Heart left ventricle (tissue), 16 donors: ENCODE results near the gene ESYT2. TPM values are rescaled to one million over a fixed set of nuclear protein-coding genes. Genes with fewer than 3 reads are reported as not detected.

Source experiments
- ATAC-seq, 4 donors: fragments of 200-7000 bp; cut with Tn5 transposase; one replicate each; pipeline ENCODE4 v1.9.1; 2020 to 2022; ENCODE audit warnings: moderate library complexity in 4 of 4, mild to moderate bottlenecking in 3 of 4, moderate number of reproducible peaks in 1 of 4
- DNase-seq, 5 donors: peaks; one replicate each; pipeline ENCODE4 v3.0.0-alpha.2; 2020
- H3K27ac ChIP-seq, 12 donors: fragments of 200-600 bp; sonication (generic) in 4 of 12; one replicate each; pipeline versions ENCODE4 v1.5.0 to v1.8.0; 2016 to 2022; ENCODE audit warnings: mild to moderate bottlenecking in 2 of 12
- H3K27me3 ChIP-seq, 9 donors: fragments of 200-600 bp; sonication (generic) in 2 of 9; one replicate each; pipeline versions ENCODE4 v1.5.1 to v1.8.0; 2016 to 2022; ENCODE audit warnings: mild to moderate bottlenecking in 3 of 9
- H3K36me3 ChIP-seq, 9 donors: fragments of 200-600 bp; sonication (generic) in 2 of 9; one replicate each; pipeline versions ENCODE4 v1.5.0 to v1.8.0; 2018 to 2022; ENCODE audit warnings: mild to moderate bottlenecking in 2 of 9
- H3K4me1 ChIP-seq, 12 donors: fragments of 200-600 bp; sonication (generic) in 4 of 12; one replicate each; pipeline versions ENCODE4 v1.5.0 to v1.8.0; 2016 to 2022; ENCODE audit warnings: mild to moderate bottlenecking in 3 of 12
- H3K4me3 ChIP-seq, 12 donors: fragments of 200-600 bp; sonication (generic) in 4 of 12; one replicate each; pipeline versions ENCODE4 v1.5.0 to v1.8.0; 2017 to 2022; ENCODE audit warnings: mild to moderate bottlenecking in 9 of 12, moderate library complexity in 4 of 12
- H3K9me3 ChIP-seq, 12 donors: fragments of 200-600 bp; sonication (generic) in 4 of 12; one replicate each; pipeline versions ENCODE4 v1.5.0 to v1.8.0; 2016 to 2022; ENCODE audit warnings: mild to moderate bottlenecking in 1 of 12
- POLR2A ChIP-seq, 2 donors: fragments of 450-650 bp; IDR thresholded peaks; one replicate each; pipeline ENCODE4 v1.6.1; 2017; ENCODE audit warnings: antibody characterized with exemption in 2 of 2, mild to moderate bottlenecking in 2 of 2, moderate library complexity in 2 of 2
- intact Hi-C, 10 donors: fragments of 100-400 bp; cut with DNase I; formaldehyde crosslinking; loops; one replicate each; pipeline versions ENCODE4 v1.11.1 to v1.14.2; 2022
- polyA plus RNA-seq, 2 donors: library from polyadenylated mRNA; stranded (reverse); fragments of 200-250 nt; gene quantifications; one replicate each; pipeline ENCODE4 v1.2.3, GENCODE V29; 2013
- total RNA-seq, 9 donors: library from RNA; depleted of rRNA in 2 of 9; stranded (reverse); fragments of >200 nt in 2 of 9; fragmentation: NEBNext Ultra II Directional in 3 of 9; extraction: Animal tissue kit (Norgen Biotek cat#: 25700) in 3 of 9; gene quantifications; one replicate each; pipeline versions ENCODE4 v1.1.0 to v1.2.4, GENCODE V29; 2016 to 2023
- TF ChIP-seq, protein P1 (sequence below), 12 donors: fragments of 200-600 bp; sonication (generic) in 4 of 12; IDR thresholded peaks; one replicate each; pipeline versions ENCODE4 v1.5.0 to v1.8.0; 2018 to 2022; ENCODE audit warnings: antibody characterized with exemption in 12 of 12, mild to moderate bottlenecking in 5 of 12
- donor health status: ischemic (EF 13 %, LVEDD 7.1; RV severe dilation, severe dysfunction).
- donor health status: healthy with polysubstance abuse.
- donor health status: DM: no; HTN: yes; CAD: no.
- donor health status: DM: no; HTN: no; CAD: no.
- donor health status: ischemic (EF 25% LVEDD 6.9; RV normal size, moderate dysfunction).
- donor health status: ischemic (EF 25% LVEDD 5.7; RV mildly dilated, moderate dysfunction).
- donor health status: healthy.
- donor health status: DM: yes; HTN: yes; CAD: no.
- donor health status: ischemic (EF 35%, LVEDD 5.7; RV mildly dilated, moderate dysfunction).
- donor health status: nonischemic (EF 11% LVEDD 7.7; RV severe dilation, severe dysfunction).
- donor health status: DM: yes; HTN: yes; CAD: no.
- donor health status: PGD.
- donor health status: ischemic (EF 29% LVEDD 5.4; RV normal size, mild dysfunction).
- donor health status: nonischemic (EF 23%, LVEDD 6.1; RV moderate dilation, normal function).

ESYT2 gene
- total and polyA plus RNA-seq, 11 donors: 16.2 to 91.8 (median 49.8) TPM

DNA sequence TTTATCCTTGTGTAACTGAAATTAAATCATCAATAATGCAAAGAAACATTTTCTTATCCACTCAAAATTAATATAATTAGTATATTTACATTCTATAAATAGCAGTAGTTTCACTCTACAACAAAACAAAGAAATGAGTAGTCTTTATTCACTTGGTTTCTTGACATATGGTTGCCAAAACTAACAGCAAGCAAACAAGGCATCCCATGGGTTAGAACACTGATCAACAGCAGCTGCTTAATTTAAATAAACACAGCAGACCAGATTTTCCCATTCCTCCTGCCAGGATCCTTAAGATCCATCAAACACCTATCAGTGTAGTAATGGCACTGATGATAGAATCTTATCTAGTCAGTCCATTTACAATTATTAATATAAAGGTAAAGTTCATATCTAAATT, 146.9 kb downstream of the ESYT2 start:
- no peaks in the 10 kb centered on the region for H3K9me3 ChIP-seq
- H3K4me3 ChIP-seq: no peak overlapping the region
- ATAC-seq (no peak), DNase-seq (no peak)
- no peak overlapping the region for H3K27ac ChIP-seq
- peaks cover 0 to 71% (median 25%) of the 10 kb centered on the region in 9 donors for H3K36me3 ChIP-seq
- no peaks in the 10 kb centered on the region for H3K4me1 ChIP-seq
- H3K27me3 ChIP-seq: no peaks in the 10 kb centered on the region
- intact Hi-C loops: no loop called here
- TF ChIP-seq, protein P1, sequence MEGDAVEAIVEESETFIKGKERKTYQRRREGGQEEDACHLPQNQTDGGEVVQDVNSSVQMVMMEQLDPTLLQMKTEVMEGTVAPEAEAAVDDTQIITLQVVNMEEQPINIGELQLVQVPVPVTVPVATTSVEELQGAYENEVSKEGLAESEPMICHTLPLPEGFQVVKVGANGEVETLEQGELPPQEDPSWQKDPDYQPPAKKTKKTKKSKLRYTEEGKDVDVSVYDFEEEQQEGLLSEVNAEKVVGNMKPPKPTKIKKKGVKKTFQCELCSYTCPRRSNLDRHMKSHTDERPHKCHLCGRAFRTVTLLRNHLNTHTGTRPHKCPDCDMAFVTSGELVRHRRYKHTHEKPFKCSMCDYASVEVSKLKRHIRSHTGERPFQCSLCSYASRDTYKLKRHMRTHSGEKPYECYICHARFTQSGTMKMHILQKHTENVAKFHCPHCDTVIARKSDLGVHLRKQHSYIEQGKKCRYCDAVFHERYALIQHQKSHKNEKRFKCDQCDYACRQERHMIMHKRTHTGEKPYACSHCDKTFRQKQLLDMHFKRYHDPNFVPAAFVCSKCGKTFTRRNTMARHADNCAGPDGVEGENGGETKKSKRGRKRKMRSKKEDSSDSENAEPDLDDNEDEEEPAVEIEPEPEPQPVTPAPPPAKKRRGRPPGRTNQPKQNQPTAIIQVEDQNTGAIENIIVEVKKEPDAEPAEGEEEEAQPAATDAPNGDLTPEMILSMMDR (IDR thresholded peaks at IDR 0.05): no peak
- TF ChIP-seq POLR2A (IDR thresholded peaks at IDR 0.05): no peak

Other genes starting within 250 kb of the ESYT2 start
- 1 to 10 TPM in 7 of 9 donors, under 1 TPM in 2; 0.69 to 2.3 (median 1.3) TPM for gene PTPRN2, start 241.7 kb downstream of the ESYT2 start, total RNA-seq
- gene PTPRN2, start 241.7 kb downstream of the ESYT2 start, polyA plus RNA-seq: 1 to 10 TPM in 1 of 2 donors, under 1 TPM in 1; 0.61 to 1.3 TPM
- 10 to 100 TPM in 1 of 9 donors, 1 to 10 TPM in 8; 2.8 to 12.5 (median 4.7) TPM for gene NCAPG2, start 124.7 kb downstream of the ESYT2 start, total RNA-seq
- gene NCAPG2, start 124.7 kb downstream of the ESYT2 start, polyA plus RNA-seq: 1 to 10 TPM; 1.1 to 3.7 TPM
- gene DYNC2I1, start 27.0 kb upstream of the ESYT2 start, total RNA-seq: 10 to 100 TPM; 15.1 to 25.7 (median 21.0) TPM
- 10 to 100 TPM; 16.2 to 40.9 TPM for gene DYNC2I1, start 27.0 kb upstream of the ESYT2 start, polyA plus RNA-seq